GM19452 (cell line): ENCODE results near the gene CHPF2.
A peak's percentile ranks its signal among the peaks of the same experiment; 100 is the strongest.

ENCODE experiments used
- ATAC-seq: cut with Tn5 transposase; IDR thresholded peaks from one replicate; pipeline ENCODE4 v1.9.1; 2021; ENCODE audit not compliant: unreplicated experiment

Gene CHPF2

DNA sequence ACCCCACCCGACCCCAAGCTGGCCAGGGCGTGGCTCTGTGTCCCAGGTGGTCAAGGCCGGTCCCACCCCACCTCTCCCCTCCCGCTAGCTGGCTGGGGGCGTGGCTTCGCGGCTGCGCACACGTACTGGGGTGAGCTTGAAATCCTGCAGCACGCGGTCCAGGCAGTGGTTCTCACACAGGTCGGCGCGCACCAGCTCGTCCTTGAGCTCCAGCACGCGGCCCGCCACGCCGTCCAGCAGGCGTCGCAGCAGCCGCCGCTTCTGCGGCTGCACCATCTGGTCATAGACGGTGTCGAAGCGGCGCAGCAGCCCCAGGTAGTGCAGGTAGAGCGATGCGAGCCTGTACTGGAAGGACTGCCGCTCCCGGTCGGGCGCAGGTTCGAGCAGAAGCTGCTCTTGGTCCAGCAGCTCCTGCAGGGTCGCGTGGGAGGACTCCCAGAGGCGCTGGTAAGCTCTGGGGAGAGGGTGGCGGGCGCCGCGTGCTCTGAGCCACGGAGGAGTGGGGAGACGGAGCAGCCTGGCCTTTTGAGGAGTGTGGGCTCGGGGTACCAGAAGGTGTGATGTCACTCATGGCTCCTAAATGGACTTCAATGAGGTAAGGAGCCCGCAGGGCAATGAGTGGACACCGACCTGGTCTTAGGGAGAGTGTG, 27.8 kb upstream of the CHPF2 start:
- ATAC-seq = no peak

DNA sequence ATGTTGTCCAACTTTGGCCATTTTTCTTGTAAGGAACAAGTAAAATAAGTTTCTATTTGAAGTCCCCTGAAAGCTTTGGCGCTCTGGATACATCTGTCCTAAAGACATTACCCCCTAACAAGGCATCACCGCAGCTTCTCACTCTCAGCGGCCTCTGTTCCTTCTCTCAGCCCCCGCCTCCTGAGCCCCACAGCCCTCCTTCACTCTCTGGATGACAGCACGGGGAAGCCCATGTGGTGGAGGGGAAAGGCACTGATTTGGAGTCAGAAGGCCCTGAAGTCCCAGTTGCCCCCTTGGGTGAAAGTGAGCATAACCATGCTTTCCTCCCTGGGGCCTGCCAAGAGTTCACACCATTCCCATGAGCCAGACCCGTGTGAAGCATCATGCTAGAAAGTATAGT, 26.6 kb upstream of the CHPF2 start:
- ATAC-seq = no peak

DNA sequence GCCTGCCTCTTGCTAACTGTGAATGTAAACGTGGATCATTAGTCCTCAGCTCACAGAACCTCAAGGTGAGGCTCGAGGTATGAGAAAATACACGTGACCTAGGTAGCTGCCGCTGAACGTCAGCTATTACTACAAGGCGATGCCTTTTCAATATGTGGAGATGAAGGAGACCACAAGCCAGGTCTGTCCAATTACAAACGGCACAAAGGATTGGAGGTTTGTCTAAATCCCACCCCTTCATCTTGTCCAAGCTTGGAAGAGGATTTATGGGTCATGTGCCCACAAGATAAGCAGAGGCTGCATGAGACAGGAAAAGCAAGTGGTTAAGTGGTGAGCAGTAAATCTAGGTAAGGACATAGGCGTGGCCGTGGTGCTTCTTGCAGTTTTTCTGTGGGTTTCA, 25.4 kb upstream of the CHPF2 start:
- no peak for ATAC-seq

DNA sequence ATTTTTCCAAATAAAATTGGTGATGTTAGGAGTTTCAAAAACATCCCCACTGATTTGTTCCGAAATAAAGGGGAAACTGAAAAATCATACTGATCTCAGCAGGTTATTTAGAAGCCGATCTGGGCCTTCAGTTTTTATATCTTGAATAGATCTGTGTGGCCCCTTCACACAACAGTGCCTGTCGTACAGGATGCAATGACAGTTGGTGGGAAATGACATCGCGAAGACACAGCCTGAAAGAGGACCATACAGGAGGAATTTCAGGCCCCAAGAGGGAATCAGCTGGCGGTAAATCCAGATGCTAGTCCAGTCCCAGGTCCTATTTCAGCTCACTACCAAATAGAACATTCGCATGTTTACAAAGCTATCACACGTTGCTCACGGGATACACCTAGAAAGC, 25.0 kb upstream of the CHPF2 start:
- no peak for ATAC-seq

DNA sequence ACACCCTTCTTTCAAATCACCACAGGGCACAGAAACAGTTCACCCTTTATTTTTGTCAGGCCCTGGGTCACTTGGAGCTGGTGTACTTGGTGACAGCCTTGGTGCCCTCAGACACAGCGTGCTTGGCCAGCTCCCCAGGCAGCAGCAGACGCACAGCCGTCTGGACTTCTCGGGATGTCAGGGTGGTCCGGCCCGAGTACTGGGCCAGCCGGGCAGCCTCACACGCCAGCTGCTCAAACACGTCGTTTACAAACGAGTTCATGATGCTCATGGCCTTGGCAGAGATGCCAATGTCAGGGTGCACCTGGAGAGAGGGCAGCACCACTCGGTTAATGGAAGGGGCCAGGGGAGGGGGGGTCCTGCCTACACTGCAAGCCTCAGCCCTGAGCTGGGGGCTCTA, 24.5 kb upstream of the CHPF2 start:
- ATAC-seq = no peak

DNA sequence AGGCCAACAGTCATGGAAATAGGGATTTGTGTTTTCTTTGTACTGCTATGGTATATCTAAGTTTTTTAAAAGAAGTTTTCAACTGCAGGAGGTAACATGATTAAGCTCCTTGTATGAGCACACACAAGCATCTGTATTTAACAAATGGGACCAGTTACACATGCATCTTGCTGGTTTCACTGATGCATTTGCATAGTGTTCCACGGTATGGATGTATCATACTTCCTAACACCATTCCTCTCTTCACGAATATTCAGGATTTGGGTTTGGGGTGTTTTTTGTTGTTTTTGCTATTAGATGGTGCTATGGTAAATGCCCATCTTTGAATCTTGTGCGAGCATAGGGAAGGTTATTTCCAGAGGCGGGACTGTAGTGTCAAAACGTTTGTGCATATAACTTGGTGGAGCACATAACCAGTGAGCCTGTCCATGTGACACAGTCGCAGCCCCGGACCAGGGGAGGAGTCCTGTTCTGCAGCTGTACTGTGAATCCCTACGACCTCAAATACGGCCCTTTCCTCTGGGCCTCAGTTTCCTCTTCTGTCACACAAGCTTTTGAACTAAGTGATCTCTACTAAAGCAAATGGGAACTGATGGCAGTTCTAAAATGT, 23.9 kb upstream of the CHPF2 start:
- ATAC-seq = no peak

DNA sequence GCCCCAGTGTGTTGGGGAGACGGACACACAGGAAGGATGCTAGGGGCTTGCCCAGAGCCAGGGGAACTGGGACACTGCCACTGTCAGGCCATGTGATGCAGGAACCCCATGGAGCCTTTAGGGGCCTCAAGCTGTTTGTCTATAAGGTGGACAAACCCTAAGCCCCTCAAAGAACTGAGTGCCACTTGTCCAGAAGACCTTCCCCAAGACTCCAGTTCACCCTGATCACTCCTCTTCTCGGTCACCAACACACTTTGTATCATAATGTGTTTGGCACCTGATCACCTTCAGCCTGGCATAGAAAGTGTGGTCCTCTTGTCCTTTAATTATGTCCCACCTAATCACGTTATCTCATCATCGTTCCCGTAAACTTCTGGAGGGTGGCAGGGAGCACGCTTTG, 22.7 kb upstream of the CHPF2 start:
- no peak for ATAC-seq

DNA sequence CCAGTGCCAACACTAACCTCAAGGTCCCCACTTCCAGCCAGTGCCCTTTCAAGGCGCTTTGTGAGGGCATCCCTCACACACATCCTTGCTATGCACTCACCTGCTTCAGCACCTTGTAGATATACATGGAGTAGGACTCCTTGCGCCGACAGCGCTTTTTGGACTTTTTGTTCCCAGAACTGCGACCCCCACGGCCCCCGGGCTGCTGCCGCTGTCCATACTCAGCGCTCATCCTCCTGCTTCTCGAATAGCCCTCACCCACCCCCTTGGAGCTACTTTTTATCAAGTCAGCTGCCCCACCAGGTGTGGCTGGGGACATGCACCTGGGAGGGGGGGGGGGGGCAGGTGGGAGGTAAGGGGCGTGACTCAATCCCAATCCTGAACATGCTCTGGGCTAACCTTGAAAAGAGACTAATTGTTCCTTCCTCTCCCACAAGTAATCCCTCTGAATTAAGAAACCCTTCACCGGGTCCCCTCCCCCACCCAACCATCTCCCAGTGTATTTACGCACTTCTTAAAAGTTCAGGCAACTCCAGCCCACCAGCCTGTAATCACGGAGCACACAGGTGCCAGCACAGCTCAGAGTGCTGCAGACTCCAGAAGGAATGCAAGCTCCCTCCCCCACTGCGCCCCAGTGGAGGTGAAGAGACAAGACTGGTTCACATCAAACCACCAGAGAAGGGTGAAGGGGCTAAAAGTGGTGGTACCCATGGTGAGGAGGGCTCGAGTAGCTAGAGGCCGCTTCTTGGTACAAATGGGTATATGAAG, 22.0 kb upstream of the CHPF2 start, which contains the start of gene H2BK1:
Gene H2BK1, minus strand, starts transcription at position 402 of the 768 bp plus-strand sequence. Its CDS starts 170 bp downstream, at position 232.
- ATAC-seq = no peak

DNA sequence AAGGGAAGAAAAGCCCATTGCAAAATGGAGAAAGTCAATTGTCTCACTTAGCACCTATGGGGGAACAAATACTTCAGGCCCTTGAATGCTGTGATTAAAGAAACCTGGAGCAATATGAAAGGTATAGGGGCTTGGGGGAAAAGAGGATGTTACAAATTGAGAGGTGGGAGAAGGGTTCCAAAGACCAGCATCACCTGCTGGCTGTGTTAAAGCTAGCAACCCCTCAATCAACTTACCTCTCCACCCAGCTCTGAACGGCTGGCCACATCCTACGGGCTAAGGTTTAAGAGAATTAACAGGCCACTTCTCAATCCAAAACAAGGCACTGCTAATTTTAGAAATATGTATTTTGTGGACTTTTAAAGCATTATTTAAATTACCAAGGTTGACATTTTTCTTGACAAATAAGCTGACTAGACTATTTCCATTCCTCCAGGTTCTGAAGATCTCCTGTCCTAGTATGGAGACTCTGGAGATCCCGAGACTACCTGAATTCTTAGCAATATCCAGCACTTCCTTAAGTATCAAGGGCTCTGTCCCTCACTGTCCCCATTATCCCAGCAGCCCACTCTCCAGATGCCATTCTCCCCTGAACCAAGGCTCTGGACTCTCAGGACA, 21.0 kb upstream of the CHPF2 start:
- no peak for ATAC-seq

DNA sequence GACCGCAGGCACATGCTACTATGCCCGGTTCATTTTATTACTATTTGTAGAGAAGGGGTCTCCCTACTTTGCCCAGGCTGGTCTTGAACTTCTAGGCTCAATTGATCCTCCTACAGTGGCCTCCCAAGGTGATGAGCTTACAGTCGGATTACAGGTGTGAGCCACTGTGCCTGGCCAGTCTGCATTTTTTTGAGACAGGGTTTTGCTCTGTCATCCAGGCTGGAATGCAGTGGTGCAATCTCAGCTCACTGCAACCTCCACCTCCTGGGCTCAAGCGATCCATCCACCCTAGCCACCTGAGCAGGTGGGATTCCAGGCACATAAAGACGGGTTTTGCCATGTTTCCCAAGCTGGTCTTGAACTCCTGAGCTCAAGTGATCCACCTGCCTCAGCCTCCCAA, 19.7 kb upstream of the CHPF2 start:
- no peak for ATAC-seq

DNA sequence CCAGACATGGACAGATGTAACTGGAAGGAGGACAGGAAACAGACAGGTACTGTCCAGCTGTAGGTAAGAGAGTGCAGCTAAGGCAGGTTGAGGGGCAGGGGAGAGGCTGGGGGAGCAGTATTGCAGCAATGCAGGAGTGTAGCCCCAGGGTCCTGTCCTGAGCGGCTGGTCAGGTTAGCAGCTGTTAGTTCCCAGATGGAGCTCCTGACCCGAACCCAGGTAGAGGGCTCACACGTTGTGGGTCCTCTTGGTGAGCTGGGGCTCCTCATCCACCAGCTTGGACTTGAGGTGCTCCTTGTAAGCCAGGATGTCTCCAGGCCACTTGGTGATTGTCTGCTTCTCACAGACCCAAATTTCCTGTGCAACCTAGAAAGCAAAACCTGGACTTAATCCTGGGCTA, 18.5 kb upstream of the CHPF2 start:
- ATAC-seq = no peak

DNA sequence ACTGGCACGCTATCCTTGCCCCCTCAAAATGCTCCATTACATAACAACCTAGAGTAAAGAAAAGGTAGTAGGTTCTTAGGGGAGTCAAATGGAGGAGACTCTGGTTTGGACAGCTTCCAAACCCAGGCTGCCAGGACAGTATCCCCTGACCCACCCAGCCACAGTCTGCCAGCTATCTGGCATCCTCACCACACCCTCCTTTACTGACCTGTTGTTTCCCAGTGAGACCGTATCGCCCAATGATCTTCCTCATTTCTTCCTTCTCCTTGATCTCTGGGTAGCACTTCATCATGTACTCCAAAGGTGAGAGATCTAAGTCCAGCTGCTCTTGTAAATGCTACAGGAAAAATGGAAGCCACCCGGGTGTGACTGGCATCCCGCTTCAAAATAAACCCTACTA, 16.9 kb upstream of the CHPF2 start:
- no peak for ATAC-seq

DNA sequence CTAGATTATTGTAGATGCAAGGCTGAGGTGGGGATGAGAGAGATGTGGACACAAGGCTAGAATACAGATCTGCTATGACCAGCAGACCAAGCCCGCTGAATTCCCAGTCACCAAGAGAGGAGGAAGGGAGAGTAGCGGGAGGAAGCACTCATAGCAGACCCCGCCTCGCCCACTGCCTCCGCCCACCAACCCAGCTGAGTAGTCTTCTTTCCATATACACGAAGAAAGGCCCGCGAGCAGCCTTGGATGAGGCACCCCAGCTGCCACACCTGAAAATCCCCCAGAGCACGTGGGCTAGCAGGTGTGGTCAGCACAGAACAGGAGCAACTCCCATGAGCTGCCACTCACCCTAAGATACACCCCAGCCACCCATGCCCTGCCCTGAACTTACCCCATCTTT, 14.1 kb upstream of the CHPF2 start:
- no peak for ATAC-seq

DNA sequence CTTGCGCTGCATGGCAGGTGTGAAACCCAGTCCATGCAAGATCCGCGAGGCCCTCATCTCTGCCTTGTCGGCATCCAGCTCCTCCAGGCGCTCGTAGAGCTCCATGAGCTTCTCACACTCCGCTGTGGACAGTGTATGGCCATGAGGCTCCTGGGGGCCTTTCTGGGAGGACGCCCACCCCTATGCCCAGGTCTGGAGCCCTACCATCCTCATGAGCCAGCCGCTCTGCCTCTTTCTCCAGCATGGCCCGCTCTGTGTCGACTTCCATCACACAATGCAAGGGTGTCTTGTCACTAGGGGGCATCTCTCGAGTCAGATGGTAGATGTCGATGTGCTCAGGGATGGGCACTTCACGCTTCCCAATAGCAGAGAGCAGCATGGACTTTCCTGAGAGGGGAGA, 8.6 kb upstream of the CHPF2 start:
- no peak for ATAC-seq

DNA sequence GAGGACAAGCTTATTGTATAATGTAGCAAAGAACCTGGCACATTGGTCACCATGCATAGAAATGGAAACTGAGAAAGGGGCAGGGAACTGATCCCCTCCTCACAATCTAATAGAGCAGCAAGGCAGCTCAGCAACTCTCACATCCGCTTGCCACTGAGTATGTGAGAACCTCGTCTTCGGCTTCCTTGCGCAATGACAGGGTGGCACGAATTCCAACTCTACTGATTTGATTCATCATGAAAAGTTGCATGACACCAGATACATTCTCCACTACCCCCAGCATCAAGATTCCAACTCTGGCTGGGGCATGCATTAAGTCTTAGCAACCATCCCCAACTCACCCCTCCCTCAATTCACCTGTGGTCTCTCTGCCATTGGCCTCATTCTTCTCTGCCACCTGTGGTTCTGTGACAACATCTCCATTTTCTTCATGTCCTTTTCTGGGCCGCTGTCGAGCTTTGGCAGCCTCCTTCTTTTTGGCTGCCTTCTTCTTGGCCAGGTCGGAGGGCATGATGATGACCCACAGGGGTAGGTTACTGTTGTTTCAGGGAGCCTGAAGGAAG, 6.3 kb upstream of the CHPF2 start:
- no peak for ATAC-seq

DNA sequence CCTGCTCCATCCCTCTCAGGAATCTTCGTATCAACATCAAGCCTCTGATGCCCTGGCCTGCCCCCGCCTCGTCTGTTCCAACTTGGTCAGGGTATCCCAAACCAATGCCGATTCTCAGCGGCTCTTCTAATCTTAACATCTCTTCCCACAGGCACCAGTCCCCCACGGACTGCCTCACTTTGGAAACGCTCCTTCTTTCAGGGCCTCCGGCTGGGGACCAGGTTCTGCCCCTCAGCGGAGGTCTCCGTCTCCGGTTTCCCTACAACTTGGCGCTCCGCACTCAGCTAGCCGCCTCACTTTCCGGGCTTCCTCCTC, 5.8 kb upstream of the CHPF2 start:
- ATAC-seq = no peak

DNA sequence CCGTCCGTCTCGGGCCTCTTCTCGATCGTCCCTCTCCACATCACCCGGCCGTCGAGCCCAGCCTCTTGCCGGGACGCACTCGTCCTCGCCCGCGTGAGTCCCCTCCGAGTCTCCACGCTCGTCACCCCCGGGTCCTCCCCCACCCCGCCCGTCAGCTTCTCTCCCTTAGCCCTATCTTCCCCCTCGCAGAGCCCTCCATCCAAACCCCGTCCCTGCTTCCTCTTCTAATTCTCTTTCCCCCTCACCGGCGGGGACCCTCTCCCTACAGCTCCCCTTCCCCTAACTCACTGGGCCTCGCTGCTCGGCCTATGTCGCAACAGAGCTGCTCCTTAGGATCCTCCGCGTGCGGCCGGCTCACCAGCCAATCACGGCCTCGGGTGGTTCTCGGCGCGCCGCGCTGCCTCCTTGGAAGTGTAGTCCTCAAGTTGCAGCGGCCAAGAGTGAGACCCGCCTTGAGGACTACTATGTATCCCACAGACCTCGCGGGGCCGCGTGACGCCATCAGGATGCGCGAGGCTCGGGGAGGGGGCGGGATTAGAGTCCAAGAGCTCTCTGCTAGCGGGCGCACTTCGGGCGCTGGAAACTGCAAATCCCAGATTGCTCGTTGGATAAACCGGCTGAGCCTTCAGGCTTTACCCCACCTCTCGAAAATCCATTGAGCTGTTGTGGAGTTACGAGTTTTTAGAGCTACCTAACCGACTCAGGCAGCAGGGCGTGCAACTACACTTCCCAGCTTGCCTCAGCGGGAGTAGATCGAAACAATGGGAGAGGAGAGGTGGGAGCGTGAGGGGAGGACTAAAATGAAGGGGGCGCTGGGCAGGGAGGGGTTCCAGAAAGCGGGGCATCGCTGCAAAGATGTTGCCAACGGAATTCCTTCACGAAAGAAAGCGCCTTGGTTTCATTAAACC, 5.2 kb upstream of the CHPF2 start, which contains the start of gene ABCF2:
Gene ABCF2, minus strand, starts transcription at position 331 of the 908 bp plus-strand sequence. CDS start 747 bp downstream, outside the sequence.
- ATAC-seq = peak; percentile 99

DNA sequence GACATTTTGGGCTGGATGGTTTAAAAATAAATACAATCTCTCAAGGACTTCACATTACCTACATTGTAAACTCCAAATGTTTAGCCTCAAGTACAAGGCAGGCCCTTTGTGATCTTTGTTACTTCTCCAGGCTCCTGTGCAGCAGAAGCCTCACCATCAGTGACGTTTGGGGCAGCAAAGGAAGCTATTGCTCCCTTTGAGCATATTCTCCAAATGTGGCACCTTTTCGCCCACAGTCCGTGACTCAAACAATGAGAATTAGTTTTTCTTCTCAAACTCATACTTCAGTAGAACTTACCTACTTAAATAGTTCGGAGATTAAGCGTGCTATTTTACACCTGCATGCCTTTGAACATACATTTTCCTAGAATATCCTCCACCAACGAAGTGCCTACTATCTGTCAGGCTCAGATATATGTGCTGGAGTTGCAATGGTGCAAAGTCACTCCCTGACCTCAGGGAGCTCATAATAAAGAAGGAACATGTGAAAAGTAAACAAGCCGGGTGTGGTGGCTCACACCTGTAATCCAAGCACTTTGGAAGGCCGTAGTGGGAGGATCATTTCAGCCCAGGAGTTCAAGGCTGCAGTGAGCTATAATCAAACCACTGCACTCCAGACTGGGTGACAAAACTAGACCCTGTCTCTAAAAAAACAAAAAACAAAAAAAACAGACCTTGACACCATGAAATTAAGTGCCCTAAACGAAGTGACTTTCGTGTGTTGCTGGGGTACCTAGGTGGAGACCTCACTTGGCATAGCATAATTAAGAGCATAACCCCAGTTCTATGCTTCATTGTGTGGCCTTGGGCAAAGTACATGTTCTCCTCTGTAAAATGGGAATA, 4.0 kb upstream of the CHPF2 start:
- ATAC-seq = no peak

DNA sequence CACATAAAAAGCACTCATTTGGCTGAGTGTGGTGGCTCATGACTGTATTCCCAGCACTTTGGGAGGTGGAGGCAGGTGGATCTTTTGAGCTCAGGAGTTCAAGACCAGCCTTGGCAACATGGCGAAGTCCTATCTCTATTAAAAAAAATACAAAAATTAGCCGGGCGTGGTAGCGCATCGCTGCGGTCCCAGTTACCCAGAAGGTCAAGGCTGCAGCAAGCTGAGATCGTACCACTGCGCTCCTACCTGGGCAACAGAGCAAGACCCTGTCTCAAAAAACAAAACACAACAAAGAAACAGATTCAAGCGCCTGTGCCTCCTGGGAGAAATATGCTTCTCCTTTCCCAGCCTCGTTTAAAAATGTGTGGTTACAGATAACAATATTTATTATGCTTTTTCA, 3.0 kb upstream of the CHPF2 start:
- no peak for ATAC-seq

DNA sequence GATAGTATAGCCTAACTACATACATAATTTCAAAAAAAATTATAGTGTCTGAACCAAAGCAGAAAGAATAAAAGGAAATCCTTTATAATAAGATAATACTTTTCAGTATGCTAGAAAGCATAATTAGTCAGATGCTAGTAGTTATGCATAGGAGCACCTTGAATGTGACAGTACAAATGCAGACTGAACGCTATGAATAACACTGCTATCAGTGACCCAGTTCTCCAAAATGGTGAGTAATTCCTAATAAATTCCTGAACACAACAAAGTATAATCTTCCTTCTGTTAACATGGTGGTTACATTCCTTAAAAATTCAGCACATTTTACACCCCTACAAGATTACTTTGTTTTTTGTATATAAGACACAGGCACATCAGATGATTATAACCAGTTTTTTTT, 1.2 kb upstream of the CHPF2 start:
- no peak for ATAC-seq
